Measurements from ENCODE around the gene PPP3CA.
"Not testable (repeated sequence)": the region's sequence is repeated elsewhere in the genome, so short reads cannot be mapped to it uniquely, and the experiment has no call there.

PPP3CA gene

DNA sequence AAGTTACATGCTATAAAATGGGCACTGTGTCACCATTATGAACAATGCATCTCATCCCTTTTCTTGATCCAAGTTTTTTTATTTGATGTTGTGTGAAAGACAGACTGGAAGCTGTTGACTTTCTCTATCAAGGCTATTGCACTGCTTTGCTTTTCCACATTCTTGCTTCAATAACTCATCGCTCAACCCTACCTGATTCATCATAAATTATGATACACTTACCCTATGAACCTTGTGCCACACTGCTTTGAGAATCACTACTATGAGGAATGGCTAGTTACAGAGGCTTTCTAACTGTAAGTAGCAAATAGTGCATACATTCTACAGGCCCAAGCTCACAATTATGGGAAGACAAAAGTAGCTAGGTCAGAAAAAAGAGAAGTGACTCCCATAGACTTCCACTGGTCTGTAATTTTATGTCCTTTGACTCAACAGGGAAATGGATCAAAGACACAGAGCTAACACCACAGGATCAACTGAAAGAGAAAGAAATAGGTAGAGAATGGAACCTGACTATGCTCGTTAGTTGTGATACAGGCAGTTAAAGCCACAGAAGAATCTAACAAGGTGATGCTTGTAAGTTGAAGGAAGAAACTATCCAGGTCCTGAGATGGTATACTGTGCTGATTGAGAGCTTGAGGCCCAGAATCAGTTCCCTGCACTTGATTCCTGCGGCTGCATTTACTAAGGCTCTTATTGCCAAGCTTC lies 163.5 kb downstream of the PPP3CA start:
- H3K4me3 ChIP-seq (ENCODE audit: low read depth, low read length): no peak overlapping the region
- TF ChIP-seq, protein P1, sequence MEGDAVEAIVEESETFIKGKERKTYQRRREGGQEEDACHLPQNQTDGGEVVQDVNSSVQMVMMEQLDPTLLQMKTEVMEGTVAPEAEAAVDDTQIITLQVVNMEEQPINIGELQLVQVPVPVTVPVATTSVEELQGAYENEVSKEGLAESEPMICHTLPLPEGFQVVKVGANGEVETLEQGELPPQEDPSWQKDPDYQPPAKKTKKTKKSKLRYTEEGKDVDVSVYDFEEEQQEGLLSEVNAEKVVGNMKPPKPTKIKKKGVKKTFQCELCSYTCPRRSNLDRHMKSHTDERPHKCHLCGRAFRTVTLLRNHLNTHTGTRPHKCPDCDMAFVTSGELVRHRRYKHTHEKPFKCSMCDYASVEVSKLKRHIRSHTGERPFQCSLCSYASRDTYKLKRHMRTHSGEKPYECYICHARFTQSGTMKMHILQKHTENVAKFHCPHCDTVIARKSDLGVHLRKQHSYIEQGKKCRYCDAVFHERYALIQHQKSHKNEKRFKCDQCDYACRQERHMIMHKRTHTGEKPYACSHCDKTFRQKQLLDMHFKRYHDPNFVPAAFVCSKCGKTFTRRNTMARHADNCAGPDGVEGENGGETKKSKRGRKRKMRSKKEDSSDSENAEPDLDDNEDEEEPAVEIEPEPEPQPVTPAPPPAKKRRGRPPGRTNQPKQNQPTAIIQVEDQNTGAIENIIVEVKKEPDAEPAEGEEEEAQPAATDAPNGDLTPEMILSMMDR (IDR thresholded peaks at IDR 0.05; ENCODE audit: insufficient read depth, low read length, missing control alignments): no peak
- no peak for DNase-seq (ENCODE audit: low read depth, low spot score)
- POLR2A ChIA-PET: interaction anchor here (0.8 kb wide), 1 partner anchor 130 kb away, joined by 3 read pairs; no protein-coding TSS in a partner anchor
- CTCF ChIA-PET: interaction anchor here (0.8 kb wide), 1 partner anchor 9 kb away, joined by 3 read pairs; no protein-coding TSS in a partner anchor

DNA sequence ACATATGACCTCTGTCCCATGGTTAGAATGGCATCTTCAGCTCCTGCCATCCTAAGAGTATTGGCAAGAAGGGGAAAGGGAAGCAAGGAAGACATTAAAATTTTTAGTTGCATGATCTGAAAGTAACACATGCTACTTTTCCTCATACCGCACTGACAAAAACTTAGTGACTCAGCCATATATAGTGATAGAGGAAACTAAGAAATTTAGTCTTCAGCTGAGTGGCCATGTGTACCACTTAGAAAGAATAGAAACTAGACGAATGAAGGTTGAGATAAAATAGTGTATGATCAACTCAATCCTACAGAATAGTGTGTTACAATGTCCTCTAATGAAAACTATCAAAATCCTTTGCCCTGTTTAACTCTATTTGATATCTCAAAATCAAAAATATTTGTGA lies 164.1 kb downstream of the PPP3CA start:
- POLR2A ChIA-PET: interaction anchor here (0.8 kb wide), 1 partner anchor 130 kb away, joined by 3 read pairs; no protein-coding TSS in a partner anchor
- TF ChIP-seq, protein P1 (IDR thresholded peaks at IDR 0.05; ENCODE audit: insufficient read depth, low read length, missing control alignments): no peak
- DNase-seq (ENCODE audit: low read depth, low spot score): no peak
- no peak overlapping the region for H3K4me3 ChIP-seq (ENCODE audit: low read depth, low read length)
- CTCF ChIA-PET: no interaction called here

DNA sequence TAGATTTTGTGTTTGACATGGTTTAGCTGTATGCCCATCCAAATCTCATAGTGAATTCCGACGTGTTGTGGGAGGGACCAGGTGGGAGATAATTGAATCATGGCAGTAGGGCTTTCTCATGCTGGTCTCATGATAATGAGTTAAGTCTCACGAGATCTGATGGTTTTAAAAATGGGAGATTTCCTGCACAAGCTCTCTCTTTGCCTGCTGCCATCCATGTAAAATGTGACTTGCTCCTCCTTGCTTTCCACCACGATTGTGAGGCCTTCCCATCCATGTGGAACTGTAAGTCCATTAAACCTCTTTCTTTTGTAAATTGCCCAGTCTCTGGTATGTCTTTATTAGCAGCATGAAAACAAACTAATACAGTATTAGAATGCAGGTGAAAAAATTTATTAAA lies 164.6 kb downstream of the PPP3CA start:
- CTCF ChIA-PET; DNase-seq (ENCODE audit: low read depth, low spot score); POLR2A ChIA-PET: not testable (repeated sequence)

DNA sequence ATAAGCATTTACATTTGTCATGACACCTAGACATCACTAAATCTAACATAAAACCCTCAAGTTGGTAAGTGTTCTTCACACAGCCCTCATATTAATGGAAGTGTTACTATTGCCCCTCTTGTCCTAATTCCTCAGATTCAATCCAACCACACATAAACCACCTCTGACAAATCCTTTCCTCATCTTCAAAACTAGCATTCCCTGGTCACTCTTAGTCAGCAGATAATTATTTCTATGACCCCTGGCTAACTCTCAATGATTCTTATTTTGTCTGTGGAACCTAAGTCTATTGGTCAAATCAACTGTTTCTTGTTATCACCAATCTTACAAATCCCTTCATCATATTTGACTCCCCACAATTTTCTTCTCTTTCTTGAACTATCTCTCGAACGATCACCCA lies 168.6 kb downstream of the PPP3CA start:
- TF ChIP-seq, protein P1 (IDR thresholded peaks at IDR 0.05; ENCODE audit: insufficient read depth, low read length, missing control alignments): no peak
- no peak overlapping the region for H3K4me3 ChIP-seq (ENCODE audit: low read depth, low read length)
- no peak for DNase-seq (ENCODE audit: low read depth, low spot score)
- CTCF ChIA-PET: no interaction called here
- POLR2A ChIA-PET: no interaction called here

More for the DNA sequence above, 164.6 kb downstream of the PPP3CA start:
- not testable (repeated sequence) for H3K4me3 ChIP-seq (ENCODE audit: low read depth, low read length)

DNA sequence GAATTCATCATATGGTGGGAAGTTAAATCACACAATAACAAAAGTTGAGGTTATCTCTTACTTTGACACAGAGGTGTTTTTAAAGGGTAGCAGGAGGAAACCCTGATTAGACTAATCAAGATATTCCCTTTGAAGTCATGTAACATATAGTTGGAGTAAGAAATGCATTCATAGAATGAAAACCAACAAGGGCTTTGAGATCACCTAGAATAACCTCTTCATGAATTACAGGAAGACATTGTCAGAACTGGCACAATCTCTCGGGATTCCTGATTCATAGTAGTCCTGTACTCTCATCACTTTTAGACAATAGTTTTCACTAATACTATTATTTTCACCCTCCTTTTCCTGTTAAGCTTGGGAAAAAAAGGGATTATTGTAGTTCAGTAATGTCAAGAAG lies 170.2 kb downstream of the PPP3CA start:
- H3K4me3 ChIP-seq (ENCODE audit: low read depth, low read length): no peak overlapping the region
- TF ChIP-seq, protein P1 (IDR thresholded peaks at IDR 0.05; ENCODE audit: insufficient read depth, low read length, missing control alignments): no peak
- no peak for DNase-seq (ENCODE audit: low read depth, low spot score)
- ChIA-PET POLR2A (no interaction called here), CTCF (no interaction called here)

DNA sequence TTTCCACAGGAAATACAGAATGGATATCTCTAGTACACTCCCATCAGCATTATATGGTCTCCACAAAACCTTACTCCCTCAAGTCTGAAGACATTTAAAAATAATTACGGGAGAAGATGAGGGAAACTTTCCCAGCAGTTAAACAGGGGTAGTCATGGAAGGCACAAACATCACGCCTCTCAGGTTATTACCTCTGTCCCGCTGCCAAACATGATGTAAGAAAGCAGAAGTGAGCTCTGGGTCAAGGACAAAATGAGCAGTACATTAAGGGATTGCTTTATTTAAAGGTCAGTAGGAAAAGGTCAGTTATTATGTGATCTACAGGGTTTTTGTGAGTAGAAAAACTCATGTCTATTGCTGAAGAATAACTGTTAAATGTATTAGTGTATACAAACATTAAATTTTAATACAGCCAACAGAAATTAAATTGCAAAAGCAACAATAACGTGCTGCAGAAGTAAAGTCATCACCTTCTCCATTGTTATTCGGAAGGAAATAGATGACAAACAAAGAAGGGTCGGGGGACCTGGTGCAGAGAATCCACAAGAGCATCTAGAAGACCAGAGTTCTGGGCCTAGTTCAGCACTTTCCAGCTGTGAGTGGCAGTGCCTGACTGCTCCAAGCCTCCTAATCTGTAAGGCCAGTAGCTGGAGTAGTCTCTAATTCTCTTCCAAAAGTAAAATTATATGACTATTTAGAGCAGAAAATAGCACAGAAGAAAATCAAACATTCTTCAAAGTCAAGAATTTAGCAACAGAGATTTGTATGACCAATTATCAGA lies 171.2 kb downstream of the PPP3CA start:
- TF ChIP-seq, protein P1 (IDR thresholded peaks at IDR 0.05; ENCODE audit: insufficient read depth, low read length, missing control alignments): no peak

More for the DNA sequence above, 171.2 kb downstream of the PPP3CA start:
- CTCF ChIA-PET: no interaction called here
- POLR2A ChIA-PET: no interaction called here
- DNase-seq (ENCODE audit: low read depth, low spot score): no peak
- H3K4me3 ChIP-seq (ENCODE audit: low read depth, low read length): no peak overlapping the region
